Measurements from ENCODE around the gene PSMD1. TPM values are rescaled to one million over a fixed set of nuclear protein-coding genes. Genes with fewer than 3 reads are reported as not detected.
"Not testable (repeated sequence)": the region's sequence is repeated elsewhere in the genome, so short reads cannot be mapped to it uniquely, and the experiment has no call there.

PSMD1 gene
- total RNA-seq, 2 experiments from 2014 or later, result 27.9 to 31.3 TPM

DNA sequence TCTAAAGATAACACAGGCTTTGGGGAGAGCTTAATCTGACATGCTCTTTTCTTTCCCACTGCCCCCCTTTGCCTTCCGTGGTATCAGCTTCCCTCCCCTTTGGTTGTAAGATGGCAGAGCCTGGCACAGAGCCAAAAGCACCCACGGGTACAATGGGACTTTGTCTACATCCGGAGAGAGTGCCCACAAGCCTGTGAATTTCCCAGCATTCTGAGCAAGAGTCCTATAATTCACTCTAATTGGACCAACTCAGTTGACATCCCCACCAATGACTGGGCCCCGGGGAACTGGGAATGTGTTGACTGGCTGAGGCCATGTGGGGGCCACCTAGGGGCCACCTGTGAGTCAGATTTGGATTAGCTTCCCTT is 39.5 kb upstream of the PSMD1 start:
- H3K9me3 Mint-ChIP-seq, result no peaks in the 10 kb centered on the region
- ChIA-PET POLR2A (no interaction called here), CTCF (interaction anchor here (0.9 to 1.5 kb wide), 3 partner anchors 10 to 35 kb away, joined by 3 to 4 read pairs (median 3); no protein-coding TSS in a partner anchor)
- H3K36me3 ChIP-seq (ENCODE audit: insufficient read depth, low read length), result no peaks in the 10 kb centered on the region
- H3K9me3 ChIP-seq (ENCODE audit: control insufficient read depth in 1 of 2, insufficient read depth in 1 of 2, low read length in 2 of 2), result no peaks in the 10 kb centered on the region
- intact Hi-C loops (cut with DNase I, micrococcal nuclease), result no loop called here
- H3K27ac Mint-ChIP-seq, result no peak overlapping the region
- H3K27me3 ChIP-seq (ENCODE audit: control insufficient read depth in 1 of 2, insufficient read depth in 2 of 2, low read length in 2 of 2), result peaks cover 3 to 10% of the 10 kb centered on the region in 2 experiments
- H3K27ac ChIP-seq (ENCODE audit: low read depth in 1 of 2, low read length in 2 of 2), result no peak overlapping the region
- no peaks in the 10 kb centered on the region for H3K36me3 Mint-ChIP-seq (ENCODE audit: low read depth)
- no peak overlapping the region for H3K4me3 ChIP-seq (ENCODE audit: low read length)
- H3K4me1 ChIP-seq (ENCODE audit: insufficient read depth, low read length), result no peaks in the 10 kb centered on the region
- DNase-seq (peak in 1 of 14 experiments; percentile 11), ATAC-seq (ENCODE audit: poor library complexity) (no peak)
- H3K4me3 Mint-ChIP-seq, result no peak overlapping the region
- no peaks in the 10 kb centered on the region for H3K4me1 Mint-ChIP-seq (ENCODE audit: low read depth)
- TF ChIP-seq, protein P1, sequence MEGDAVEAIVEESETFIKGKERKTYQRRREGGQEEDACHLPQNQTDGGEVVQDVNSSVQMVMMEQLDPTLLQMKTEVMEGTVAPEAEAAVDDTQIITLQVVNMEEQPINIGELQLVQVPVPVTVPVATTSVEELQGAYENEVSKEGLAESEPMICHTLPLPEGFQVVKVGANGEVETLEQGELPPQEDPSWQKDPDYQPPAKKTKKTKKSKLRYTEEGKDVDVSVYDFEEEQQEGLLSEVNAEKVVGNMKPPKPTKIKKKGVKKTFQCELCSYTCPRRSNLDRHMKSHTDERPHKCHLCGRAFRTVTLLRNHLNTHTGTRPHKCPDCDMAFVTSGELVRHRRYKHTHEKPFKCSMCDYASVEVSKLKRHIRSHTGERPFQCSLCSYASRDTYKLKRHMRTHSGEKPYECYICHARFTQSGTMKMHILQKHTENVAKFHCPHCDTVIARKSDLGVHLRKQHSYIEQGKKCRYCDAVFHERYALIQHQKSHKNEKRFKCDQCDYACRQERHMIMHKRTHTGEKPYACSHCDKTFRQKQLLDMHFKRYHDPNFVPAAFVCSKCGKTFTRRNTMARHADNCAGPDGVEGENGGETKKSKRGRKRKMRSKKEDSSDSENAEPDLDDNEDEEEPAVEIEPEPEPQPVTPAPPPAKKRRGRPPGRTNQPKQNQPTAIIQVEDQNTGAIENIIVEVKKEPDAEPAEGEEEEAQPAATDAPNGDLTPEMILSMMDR (IDR thresholded peaks at IDR 0.05), result no peak
- H3K27me3 Mint-ChIP-seq, result peaks cover 32% of the 10 kb centered on the region

DNA sequence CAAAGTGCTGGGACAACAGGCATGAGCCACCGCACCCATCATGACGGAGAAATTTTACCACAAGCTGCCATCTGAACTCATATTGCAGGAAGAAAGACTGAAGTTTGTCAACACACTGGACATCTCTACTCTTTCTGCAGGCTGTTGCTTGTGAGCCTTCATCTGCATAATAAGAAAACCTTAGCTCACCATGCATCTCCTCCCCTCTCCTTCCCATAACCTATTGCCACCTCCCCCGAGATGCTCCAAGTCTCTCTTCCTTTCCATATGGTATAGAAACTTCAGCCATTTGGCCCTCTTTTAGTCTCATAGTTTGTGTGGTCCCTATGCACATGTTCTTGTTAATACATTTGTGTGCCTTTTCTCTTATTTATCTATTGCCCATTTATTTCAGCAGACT is 38.5 kb upstream of the PSMD1 start:
- Histone ChIP-seq H3K27ac (ENCODE audit: low read depth in 1 of 2, low read length in 2 of 2) (no peak overlapping the region), H3K27me3 (ENCODE audit: control insufficient read depth in 1 of 2, insufficient read depth in 2 of 2, low read length in 2 of 2) (peaks cover 3 to 10% of the 10 kb centered on the region in 2 experiments), H3K9me3 (ENCODE audit: control insufficient read depth in 1 of 2, insufficient read depth in 1 of 2, low read length in 2 of 2) (no peaks in the 10 kb centered on the region), H3K4me1 (ENCODE audit: insufficient read depth, low read length) (no peaks in the 10 kb centered on the region), H3K4me3 (ENCODE audit: low read length) (no peak overlapping the region), H3K36me3 (ENCODE audit: insufficient read depth, low read length) (no peaks in the 10 kb centered on the region)
- H3K4me3 Mint-ChIP-seq, result no peak overlapping the region
- DNase-seq (no peak), ATAC-seq (ENCODE audit: poor library complexity) (no peak)
- H3K27ac Mint-ChIP-seq, result no peak overlapping the region
- ChIA-PET CTCF (interaction anchor here (1.5 kb wide), 1 partner anchor 9 kb away, joined by 4 read pairs; no protein-coding TSS in a partner anchor), POLR2A (no interaction called here)
- H3K4me1 Mint-ChIP-seq (ENCODE audit: low read depth), result no peaks in the 10 kb centered on the region
- TF ChIP-seq, protein P1 (IDR thresholded peaks at IDR 0.05), result no peak
- intact Hi-C loops (cut with DNase I, micrococcal nuclease), result no loop called here
- peaks cover 25% of the 10 kb centered on the region for H3K27me3 Mint-ChIP-seq
- no peaks in the 10 kb centered on the region for H3K9me3 Mint-ChIP-seq
- no peaks in the 10 kb centered on the region for H3K36me3 Mint-ChIP-seq (ENCODE audit: low read depth)

DNA sequence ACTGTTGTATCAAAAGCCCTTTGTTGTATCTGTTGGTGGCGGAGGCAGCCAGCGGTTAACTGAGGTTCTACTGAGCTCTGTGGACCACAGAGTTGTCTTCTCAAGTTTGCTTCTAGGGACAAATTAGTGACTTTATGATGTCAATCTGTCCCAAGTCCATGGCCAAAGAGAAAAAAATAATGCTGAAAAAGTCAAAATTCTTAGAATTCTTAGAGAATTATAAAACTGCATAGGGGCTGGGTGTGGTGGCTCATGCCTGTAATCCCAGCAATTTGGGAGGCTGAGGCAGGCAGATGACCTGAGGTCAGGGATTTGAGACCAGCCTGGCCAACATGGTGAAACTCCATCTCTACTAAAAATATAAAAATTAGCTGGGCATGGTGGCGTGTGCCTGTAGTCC is 31.6 kb upstream of the PSMD1 start:
- H3K36me3 ChIP-seq (ENCODE audit: insufficient read depth, low read length); H3K9me3 Mint-ChIP-seq; H3K4me3 ChIP-seq (ENCODE audit: low read length); H3K4me1 ChIP-seq (ENCODE audit: insufficient read depth, low read length); H3K27me3 ChIP-seq (ENCODE audit: control insufficient read depth in 1 of 2, insufficient read depth in 2 of 2, low read length in 2 of 2); POLR2A ChIA-PET; H3K27ac ChIP-seq (ENCODE audit: low read depth in 1 of 2, low read length in 2 of 2); CTCF ChIA-PET; intact Hi-C loops (cut with DNase I, micrococcal nuclease); DNase-seq; H3K4me1 Mint-ChIP-seq (ENCODE audit: low read depth); ATAC-seq (ENCODE audit: poor library complexity); H3K27ac Mint-ChIP-seq; H3K4me3 Mint-ChIP-seq; H3K9me3 ChIP-seq (ENCODE audit: control insufficient read depth in 1 of 2, insufficient read depth in 1 of 2, low read length in 2 of 2); H3K36me3 Mint-ChIP-seq (ENCODE audit: low read depth): not testable (repeated sequence)
- peaks cover 12% of the 10 kb centered on the region for H3K27me3 Mint-ChIP-seq

DNA sequence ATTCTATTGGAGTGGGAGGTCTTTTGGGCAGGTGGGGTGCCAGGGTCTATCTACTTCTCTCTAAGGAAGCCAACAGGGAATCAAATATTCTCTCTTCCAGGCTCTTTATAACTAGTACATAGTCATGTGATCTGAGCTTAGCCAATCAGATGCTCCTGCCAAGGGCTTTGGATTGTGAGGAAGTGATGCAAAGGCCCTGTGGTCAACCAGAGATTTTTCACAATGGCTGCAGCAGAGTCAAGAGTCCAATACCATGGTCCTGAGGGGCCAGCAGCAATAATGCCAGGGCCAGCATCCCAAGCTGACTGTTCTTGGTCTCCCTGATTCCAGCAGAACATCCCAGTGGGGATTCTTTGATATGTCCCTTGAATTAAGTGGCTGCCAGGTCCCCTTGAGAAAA is 27.8 kb upstream of the PSMD1 start:
- no peaks in the 10 kb centered on the region for H3K36me3 ChIP-seq (ENCODE audit: insufficient read depth, low read length)
- no peak overlapping the region for H3K27ac Mint-ChIP-seq
- no peaks in the 10 kb centered on the region for H3K9me3 Mint-ChIP-seq
- no peak overlapping the region for H3K27ac ChIP-seq (ENCODE audit: low read depth in 1 of 2, low read length in 2 of 2)
- no peak overlapping the region for H3K4me3 Mint-ChIP-seq
- H3K27me3 ChIP-seq (ENCODE audit: control insufficient read depth in 1 of 2, insufficient read depth in 2 of 2, low read length in 2 of 2), result peaks cover 5 to 6% of the 10 kb centered on the region in 2 experiments
- ATAC-seq (ENCODE audit: poor library complexity) (no peak), DNase-seq (no peak)
- ChIA-PET CTCF (no interaction called here), POLR2A (no interaction called here)
- no peak overlapping the region for H3K4me3 ChIP-seq (ENCODE audit: low read length)
- H3K36me3 Mint-ChIP-seq (ENCODE audit: low read depth), result no peaks in the 10 kb centered on the region
- H3K9me3 ChIP-seq (ENCODE audit: control insufficient read depth in 1 of 2, insufficient read depth in 1 of 2, low read length in 2 of 2), result no peaks in the 10 kb centered on the region
- no peaks in the 10 kb centered on the region for H3K4me1 Mint-ChIP-seq (ENCODE audit: low read depth)
- intact Hi-C loops (cut with DNase I, micrococcal nuclease), result no loop called here
- peaks cover 33% of the 10 kb centered on the region for H3K27me3 Mint-ChIP-seq
- no peaks in the 10 kb centered on the region for H3K4me1 ChIP-seq (ENCODE audit: insufficient read depth, low read length)
- TF ChIP-seq, protein P1 (IDR thresholded peaks at IDR 0.05), result no peak

Measured in CD4-positive, alpha-beta T cell (primary cell).